ENCODE data around the gene COPB1. TPM values are rescaled to one million over a fixed set of nuclear protein-coding genes. Genes with fewer than 3 reads are reported as not detected.

Gene COPB1
- polyA plus RNA-seq, 1 experiment, result 285 TPM

DNA sequence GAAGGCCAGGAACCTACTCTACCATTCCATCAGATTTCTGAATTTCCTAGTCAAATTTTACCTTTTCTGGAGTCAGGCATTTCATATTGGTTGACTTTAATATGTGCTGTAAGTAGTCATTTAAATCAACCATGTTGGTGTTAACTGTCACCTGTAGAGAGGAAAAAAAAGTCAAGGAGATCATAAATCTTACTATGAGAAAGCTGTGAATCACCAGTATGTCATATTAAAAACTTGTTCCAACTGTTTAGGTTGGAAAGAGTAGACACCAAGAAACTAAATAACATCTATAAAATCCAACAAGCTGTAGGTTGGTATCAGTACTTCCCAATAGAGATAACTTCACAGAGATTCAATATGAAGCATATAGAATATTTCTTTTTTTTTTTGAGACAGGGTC, 39.5 kb downstream of the COPB1 start:
- Histone ChIP-seq H3K27ac (ENCODE audit: low read depth, low read length) (no peak overlapping the region), H3K9me3 (ENCODE audit: control insufficient read depth, insufficient read depth, low read length) (no peaks in the 10 kb centered on the region), H3K27me3 (ENCODE audit: control insufficient read depth, insufficient read depth, low read length) (no peaks in the 10 kb centered on the region), H3K4me3 (ENCODE audit: low read depth, low read length) (no peak overlapping the region)
- CTCF ChIA-PET, result interaction anchor here (1.5 kb wide), 1 partner anchor 159 kb away, joined by 5 read pairs; no protein-coding TSS in a partner anchor
- POLR2A ChIA-PET, result interaction anchor here (1.6 kb wide), 1 partner anchor 159 kb away, joined by 3 read pairs; no protein-coding TSS in a partner anchor
- TF ChIP-seq, protein P1, sequence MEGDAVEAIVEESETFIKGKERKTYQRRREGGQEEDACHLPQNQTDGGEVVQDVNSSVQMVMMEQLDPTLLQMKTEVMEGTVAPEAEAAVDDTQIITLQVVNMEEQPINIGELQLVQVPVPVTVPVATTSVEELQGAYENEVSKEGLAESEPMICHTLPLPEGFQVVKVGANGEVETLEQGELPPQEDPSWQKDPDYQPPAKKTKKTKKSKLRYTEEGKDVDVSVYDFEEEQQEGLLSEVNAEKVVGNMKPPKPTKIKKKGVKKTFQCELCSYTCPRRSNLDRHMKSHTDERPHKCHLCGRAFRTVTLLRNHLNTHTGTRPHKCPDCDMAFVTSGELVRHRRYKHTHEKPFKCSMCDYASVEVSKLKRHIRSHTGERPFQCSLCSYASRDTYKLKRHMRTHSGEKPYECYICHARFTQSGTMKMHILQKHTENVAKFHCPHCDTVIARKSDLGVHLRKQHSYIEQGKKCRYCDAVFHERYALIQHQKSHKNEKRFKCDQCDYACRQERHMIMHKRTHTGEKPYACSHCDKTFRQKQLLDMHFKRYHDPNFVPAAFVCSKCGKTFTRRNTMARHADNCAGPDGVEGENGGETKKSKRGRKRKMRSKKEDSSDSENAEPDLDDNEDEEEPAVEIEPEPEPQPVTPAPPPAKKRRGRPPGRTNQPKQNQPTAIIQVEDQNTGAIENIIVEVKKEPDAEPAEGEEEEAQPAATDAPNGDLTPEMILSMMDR (IDR thresholded peaks at IDR 0.05; ENCODE audit: low read depth, low read length), result no peak
- DNase-seq (ENCODE audit: low read depth, low spot score), result no peak

DNA sequence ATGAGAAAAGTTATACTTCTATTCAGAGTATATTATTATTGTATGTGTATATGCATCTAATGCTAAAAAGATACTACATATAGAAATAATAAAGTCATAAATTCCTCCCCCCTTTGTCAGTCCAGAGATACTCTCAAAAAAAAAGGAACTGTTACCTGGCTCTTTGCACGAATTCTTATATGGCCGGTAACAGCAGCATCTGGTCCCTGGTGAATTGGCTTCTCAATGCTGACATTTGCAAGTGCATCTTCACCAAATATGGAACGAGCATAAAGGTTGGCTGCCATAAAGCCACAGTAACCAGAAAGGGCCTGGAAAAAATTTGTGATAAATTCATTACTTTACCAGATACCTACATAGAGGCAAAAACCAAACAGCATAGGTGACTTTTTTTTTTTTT, 41.2 kb downstream of the COPB1 start:
- TF ChIP-seq, protein P1 (IDR thresholded peaks at IDR 0.05; ENCODE audit: low read depth, low read length), result no peak
- Histone ChIP-seq H3K4me3 (ENCODE audit: low read depth, low read length) (no peak overlapping the region), H3K9me3 (ENCODE audit: control insufficient read depth, insufficient read depth, low read length) (no peaks in the 10 kb centered on the region), H3K27me3 (ENCODE audit: control insufficient read depth, insufficient read depth, low read length) (no peaks in the 10 kb centered on the region), H3K27ac (ENCODE audit: low read depth, low read length) (no peak overlapping the region)
- DNase-seq (ENCODE audit: low read depth, low spot score), result no peak
- POLR2A ChIA-PET, result no interaction called here
- CTCF ChIA-PET, result interaction anchor here (0.7 to 6.0 kb wide), 3 partner anchors 22 to 157 kb away, joined by 5 to 273 read pairs (median 5); no protein-coding TSS in a partner anchor

DNA sequence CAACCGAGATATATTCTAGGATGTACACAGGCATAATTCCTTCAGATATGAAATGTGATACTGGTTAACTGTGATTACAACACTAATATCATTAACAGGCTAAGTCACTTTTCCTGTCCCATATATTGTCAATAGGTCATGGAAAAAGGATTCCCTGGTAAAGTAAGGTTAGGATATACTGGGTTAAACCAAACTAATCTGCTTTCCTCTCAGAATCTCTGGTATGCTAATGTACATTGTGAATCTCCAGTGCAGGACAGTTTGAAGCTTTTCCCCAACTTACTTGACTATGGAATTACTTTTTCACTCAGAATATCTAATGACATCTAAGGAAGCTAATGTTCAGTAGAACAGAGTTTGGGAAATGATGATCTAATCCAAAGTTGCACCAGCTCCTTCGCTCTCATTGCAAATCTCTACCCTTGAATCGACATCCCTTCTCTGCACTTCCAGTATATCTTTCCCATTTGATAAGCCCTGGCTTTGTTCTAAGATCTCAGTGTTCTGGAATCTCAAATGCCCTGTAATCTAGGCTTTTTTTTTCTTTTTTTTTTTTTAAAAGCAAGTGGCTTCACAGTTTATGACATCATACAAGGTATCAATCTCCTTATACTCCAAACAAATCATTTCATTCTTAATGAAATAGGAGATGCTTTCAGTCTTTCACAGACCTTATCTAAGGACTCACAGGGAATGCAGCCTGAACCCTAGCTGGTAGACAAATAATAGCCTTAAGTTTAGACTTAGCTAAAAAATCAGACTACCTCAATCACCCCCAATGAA, 43.8 kb downstream of the COPB1 start:
- TF ChIP-seq, protein P1 (IDR thresholded peaks at IDR 0.05; ENCODE audit: low read depth, low read length), result no peak
- no peak for DNase-seq (ENCODE audit: low read depth, low spot score)
- no peak overlapping the region for H3K4me3 ChIP-seq (ENCODE audit: low read depth, low read length)
- ChIA-PET CTCF (interaction anchor here (0.6 to 6.0 kb wide), 71 partner anchors 9 to 1674 kb away, joined by 3 to 273 read pairs (median 7); partner anchors contain the start of genes COPB1 and PSMA1), POLR2A (interaction anchor here (0.6 to 1.4 kb wide), 8 partner anchors 13 to 179 kb away, joined by 3 to 7 read pairs (median 4); no protein-coding TSS in a partner anchor)
- no peaks in the 10 kb centered on the region for H3K27me3 ChIP-seq (ENCODE audit: control insufficient read depth, insufficient read depth, low read length)
- H3K9me3 ChIP-seq (ENCODE audit: control insufficient read depth, insufficient read depth, low read length), result no peaks in the 10 kb centered on the region
- H3K27ac ChIP-seq (ENCODE audit: low read depth, low read length), result no peak overlapping the region

DNA sequence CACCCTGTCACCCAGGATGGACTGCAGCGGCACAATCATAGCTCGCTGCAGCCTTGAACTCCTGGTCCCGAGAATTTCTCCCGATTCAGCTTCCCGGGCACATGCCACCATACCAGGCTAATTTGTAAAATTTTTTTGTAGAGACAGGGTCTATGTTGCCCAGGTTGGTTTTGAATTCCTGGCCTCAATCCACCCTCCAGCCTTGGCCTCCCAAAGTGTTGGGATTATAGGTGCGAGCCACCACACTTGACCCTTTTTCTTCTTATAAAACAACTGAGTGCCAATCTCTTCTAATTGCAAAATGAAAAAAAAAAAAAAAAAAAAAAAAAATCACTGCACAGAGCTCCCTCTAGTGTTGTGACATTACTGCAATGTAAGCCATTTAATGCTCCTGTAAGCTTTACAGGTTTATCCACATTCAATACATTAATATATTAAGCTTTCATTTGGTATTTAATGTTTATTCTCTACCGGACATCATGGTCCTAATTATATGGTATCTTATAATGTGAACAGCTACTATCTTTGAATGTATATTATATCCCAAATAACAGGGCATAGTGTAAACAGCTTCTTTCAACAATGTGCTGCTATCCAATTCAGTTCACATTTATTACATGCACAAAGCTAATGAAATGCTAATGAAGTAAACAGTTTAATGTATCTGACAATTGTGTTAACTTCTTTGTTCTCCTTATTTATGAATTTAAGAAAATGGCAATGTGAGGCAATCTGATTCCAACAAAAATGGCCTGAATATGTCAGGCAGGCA, 44.6 kb downstream of the COPB1 start:
- POLR2A ChIA-PET, result interaction anchor here (0.6 to 1.4 kb wide), 9 partner anchors 33 to 179 kb away, joined by 3 to 7 read pairs (median 4); partner anchors contain the start of gene RRAS2
- Histone ChIP-seq H3K9me3 (ENCODE audit: control insufficient read depth, insufficient read depth, low read length) (no peaks in the 10 kb centered on the region), H3K4me3 (ENCODE audit: low read depth, low read length) (no peak overlapping the region), H3K27ac (ENCODE audit: low read depth, low read length) (no peak overlapping the region), H3K27me3 (ENCODE audit: control insufficient read depth, insufficient read depth, low read length) (no peaks in the 10 kb centered on the region)
- CTCF ChIA-PET, result interaction anchor here (0.6 to 6.0 kb wide), 75 partner anchors 9 to 1673 kb away, joined by 3 to 273 read pairs (median 7); partner anchors contain the start of genes COPB1 and PSMA1
- TF ChIP-seq, protein P1 (IDR thresholded peaks at IDR 0.05; ENCODE audit: low read depth, low read length), result peak; percentile 70
- no peak for DNase-seq (ENCODE audit: low read depth, low spot score)
